HepG2 (cell line): Measurements from ENCODE around the gene PSEN1. TPM values are rescaled to one million over a fixed set of nuclear protein-coding genes. Genes with fewer than 3 reads are reported as not detected.

Source experiments
- ATAC-seq: fragments of 200-7000 bp; cut with Tn5 transposase; 3 replicates; pipeline ENCODE4 v1.9.1; 2020; ENCODE audit warnings: mild to moderate bottlenecking, moderate library complexity
- BruUV-seq: library from RNA; stranded (reverse); fragments of 400-500 nt; replicated peaks from 2 replicates; lab custom pipeline; 2021; lab: Mats Ljungman, UMichigan
- CTCF ChIA-PET: fragments of 300-600 bp; formaldehyde crosslinking; extraction: SDS; loops from one replicate; lab custom pipeline; 2021; ENCODE audit warnings: low total read pairs, inconsistent platforms, low intra/inter-chr PET ratio; lab: Yijun Ruan, JAX
- POLR2A ChIA-PET: fragments of 350-600 bp; sonication (Branson Sonifier 250); formaldehyde crosslinking; loops from one replicate; lab custom pipeline; 2020; ENCODE audit warnings: antibody characterized with exemption, inconsistent platforms; lab: Yijun Ruan, JAX
- DNase-seq: peaks from one replicate; pipeline ENCODE4 v3.0.0-alpha.2; 2015; ENCODE audit warnings: low spot score
- FAIRE-seq: peaks from 3 replicates; lab custom pipeline; 2011; peaks lifted over from hg19 to GRCh38; lab: Jason Lieb, UNC
- H2AFZ ChIP-seq: one replicate; pipeline ENCODE4 v1.6.1; 2011; ENCODE audit warnings: low read length, inconsistent platforms
- H3K27ac ChIP-seq: fragments of 300-600 bp; 3 replicates; pipeline ENCODE4 v1.8.0; 2011; ENCODE audit warnings: mixed run types, mild to moderate bottlenecking, mixed read lengths, low read length, inconsistent platforms; ENCODE audit not compliant: insufficient read depth; ENCODE audit errors: extremely low read length
- H3K27me3 ChIP-seq, 2 experiments: fragments of 200-600 bp in 1 of 2; 2 replicates in 1 of 2; 3 replicates in 1 of 2; pipeline versions ENCODE4 v1.6.0 to v1.8.0; 2011; ENCODE audit warnings: low read length in 2 of 2, mild to moderate bottlenecking in 2 of 2, moderate library complexity in 2 of 2, inconsistent platforms in 1 of 2; ENCODE audit not compliant: insufficient read depth in 2 of 2, control insufficient read depth in 1 of 2
- H3K36me3 ChIP-seq, 2 experiments: fragments of 200-600 bp in 1 of 2; replicated peaks in 1 of 2; 2 replicates in 1 of 2; 3 replicates in 1 of 2; pipeline versions ENCODE4 v1.5.1 to v1.8.0; 2011; ENCODE audit warnings: low read length in 2 of 2, inconsistent platforms in 1 of 2; ENCODE audit not compliant: insufficient read depth in 2 of 2, control insufficient read depth in 1 of 2
- H3K4me1 ChIP-seq: 2 replicates; pipeline ENCODE4 v1.5.1; 2012; ENCODE audit warnings: low read length, inconsistent platforms; ENCODE audit not compliant: insufficient read depth
- H3K4me2 ChIP-seq: 2 replicates; pipeline ENCODE4 v1.6.0; 2011; ENCODE audit warnings: low read depth, low read length, inconsistent platforms
- H3K4me3 ChIP-seq, 3 experiments: fragments of 200-600 bp in 1 of 3; sonication (generic), shearing (Covaris generic) in 1 of 3; replicated peaks in 1 of 3; 2 replicates each; pipeline ENCODE4 v1.5.1; 2011 to 2016; ENCODE audit warnings: low read length in 3 of 3, inconsistent platforms in 2 of 3, low read depth in 2 of 3, mild to moderate bottlenecking in 2 of 3, control low read depth in 1 of 3, mixed read lengths in 1 of 3; ENCODE audit not compliant: insufficient read depth in 1 of 3
- H3K79me2 ChIP-seq: one replicate; pipeline ENCODE4 v1.6.1; 2011; ENCODE audit warnings: low read length, inconsistent platforms; ENCODE audit not compliant: insufficient read depth
- H3K9ac ChIP-seq: 2 replicates; pipeline ENCODE4 v1.6.0; 2011; ENCODE audit warnings: mild to moderate bottlenecking, low read depth, low read length, inconsistent platforms; ENCODE audit not compliant: insufficient read depth
- H3K9me3 ChIP-seq: 2 replicates; pipeline ENCODE4 v1.5.1; 2012; ENCODE audit warnings: mild to moderate bottlenecking, low read length
- H4K20me1 ChIP-seq: 2 replicates; pipeline ENCODE4 v1.6.0; 2011; ENCODE audit warnings: inconsistent platforms, mild to moderate bottlenecking, low read length, moderate library complexity; ENCODE audit not compliant: insufficient read depth
- FOXM1 ChIP-seq: sonication (generic); formaldehyde crosslinking; IDR thresholded peaks from 2 replicates; pipeline ENCODE4 v1.5.0; 2020; ENCODE audit warnings: missing genetic modification reagents
- NFE2L1 ChIP-seq: sonication (generic); formaldehyde crosslinking; IDR thresholded peaks from 2 replicates; pipeline ENCODE4 v1.4.0; 2020; ENCODE audit warnings: missing genetic modification reagents, mild to moderate bottlenecking, borderline replicate concordance
- PPARG ChIP-seq: conservative IDR thresholded peaks from 2 replicates; pipeline ENCODE4 v1.6.1; 2016; ENCODE audit warnings: missing biosample characterization, missing genetic modification reagents
- SRY ChIP-seq: sonication (generic); formaldehyde crosslinking; IDR thresholded peaks from 2 replicates; pipeline ENCODE4 v1.8.0; 2022; ENCODE audit warnings: mild to moderate bottlenecking, missing genetic modification reagents
- XRCC5 ChIP-seq: fragments of 200-400 bp; formaldehyde crosslinking; optimal IDR thresholded peaks from 2 replicates; pipeline ENCODE3; 2017; ENCODE audit warnings: mild to moderate bottlenecking, low read length
- ZNF280B ChIP-seq: sonication (generic); formaldehyde crosslinking; IDR thresholded peaks from 2 replicates; pipeline ENCODE4 v1.5.0; 2020; ENCODE audit warnings: missing genetic modification reagents, mild to moderate bottlenecking, borderline replicate concordance
- WGBS: methylation state at CpG from one replicate; pipeline ENCODE4 v1.1.6; 2017; ENCODE audit warnings: low lambda C conversion rate; 5-methylcytosine and 5-hydroxymethylcytosine counted together
- in situ Hi-C: cut with HindIII; loops from 2 replicates; pipeline ENCODE4 v1.10.0; 2017; ENCODE audit warnings: low pct_unique_long_range_greater_than_20kb; ENCODE audit not compliant: extremely low pct_ligation_motif_present
- intact Hi-C: fragments of 100-400 bp; cut with micrococcal nuclease; formaldehyde crosslinking; loops from one replicate; pipeline ENCODE4 v1.10.0; 2022; ENCODE audit not compliant: unreplicated experiment
- polyA plus RNA-seq, 8 experiments: library from polyadenylated mRNA; depleted of rRNA in 3 of 8; stranded (reverse) in 7 of 8; unstranded in 1 of 8; fragments of >200 nt; fragmentation: Illumina TruSeq in 4 of 8; extraction: Trizol in 4 of 8; gene quantifications; 2 replicates each; pipeline versions ENCODE4 v1.2.1 to v1.2.3, GENCODE V29; 2011 to 2016; ENCODE audit warnings: low read depth in 4 of 8, missing spikeins in 1 of 8, mixed read lengths in 1 of 8; ENCODE audit not compliant: insufficient read depth in 1 of 8
- total RNA-seq, 5 experiments: library from RNA; depleted of rRNA; stranded (reverse); fragments of >200 nt; fragmentation: Illumina TruSeq; extraction: Trizol; gene quantifications; 2 replicates each; pipeline ENCODE4 v1.2.3, GENCODE V29; 2016; ENCODE audit warnings: low read depth in 1 of 5
- TF ChIP-seq, protein P1 (sequence below): sonication (generic); formaldehyde crosslinking; IDR thresholded peaks from 2 replicates; pipeline ENCODE4 v1.4.0; 2020; ENCODE audit warnings: missing genetic modification reagents, mild to moderate bottlenecking, borderline replicate concordance

Gene PSEN1
- total and polyA plus RNA-seq, 2 of the 13 experiments (the other 11 are each of a cell fraction or from before 2014, with no cell fraction given) = 12.5 to 26.6 TPM

GRCh38 chr14:73246387-73247150 is 110.3 kb downstream of the PSEN1 start:
- Histone ChIP-seq H3K4me3 (no peak overlapping the region), H3K9me3 (no peaks in the 10 kb centered on the region), H3K4me1 (no peaks in the 10 kb centered on the region), H3K36me3 (no peaks in the 10 kb centered on the region), H3K79me2 (no peaks in the 10 kb centered on the region), H3K27ac (no peak overlapping the region), H4K20me1 (no peaks in the 10 kb centered on the region), H3K9ac (no peak overlapping the region), H2AFZ (no peak overlapping the region), H3K4me2 (no peak overlapping the region), H3K27me3 (peaks cover 8 to 31% of the 10 kb centered on the region in 2 experiments)
- FAIRE-seq = no peak
- no peak for ATAC-seq
- in situ Hi-C loops = no loop called here
- TF ChIP-seq ZNF280B (no peak), PPARG (CRISPR knock-in tag) (no peak), SRY (CRISPR knock-in tag) (no peak), FOXM1 (CRISPR knock-in tag) (no peak), XRCC5 (no peak), NFE2L1 (CRISPR knock-in tag) (no peak)
- TF ChIP-seq, protein P1, sequence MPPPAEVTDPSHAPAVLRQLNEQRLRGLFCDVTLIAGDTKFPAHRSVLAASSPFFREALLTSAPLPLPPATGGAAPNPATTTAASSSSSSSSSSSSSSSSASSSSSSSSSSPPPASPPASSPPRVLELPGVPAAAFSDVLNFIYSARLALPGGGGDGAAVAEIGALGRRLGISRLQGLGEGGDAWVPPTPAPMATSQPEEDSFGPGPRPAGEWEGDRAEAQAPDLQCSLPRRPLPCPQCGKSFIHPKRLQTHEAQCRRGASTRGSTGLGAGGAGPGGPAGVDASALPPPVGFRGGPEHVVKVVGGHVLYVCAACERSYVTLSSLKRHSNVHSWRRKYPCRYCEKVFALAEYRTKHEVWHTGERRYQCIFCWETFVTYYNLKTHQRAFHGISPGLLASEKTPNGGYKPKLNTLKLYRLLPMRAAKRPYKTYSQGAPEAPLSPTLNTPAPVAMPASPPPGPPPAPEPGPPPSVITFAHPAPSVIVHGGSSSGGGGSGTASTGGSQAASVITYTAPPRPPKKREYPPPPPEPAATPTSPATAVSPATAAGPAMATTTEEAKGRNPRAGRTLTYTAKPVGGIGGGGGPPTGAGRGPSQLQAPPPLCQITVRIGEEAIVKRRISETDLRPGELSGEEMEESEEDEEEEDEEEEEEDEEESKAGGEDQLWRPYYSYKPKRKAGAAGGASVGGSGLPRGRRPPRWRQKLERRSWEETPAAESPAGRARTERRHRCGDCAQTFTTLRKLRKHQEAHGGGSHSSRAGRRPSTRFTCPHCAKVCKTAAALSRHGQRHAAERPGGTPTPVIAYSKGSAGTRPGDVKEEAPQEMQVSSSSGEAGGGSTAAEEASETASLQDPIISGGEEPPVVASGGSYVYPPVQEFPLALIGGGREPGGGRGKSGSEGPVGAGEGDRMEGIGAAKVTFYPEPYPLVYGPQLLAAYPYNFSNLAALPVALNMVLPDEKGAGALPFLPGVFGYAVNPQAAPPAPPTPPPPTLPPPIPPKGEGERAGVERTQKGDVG = no peak
- WGBS = 65% methylated on average over 18 of the region's 18 CpGs
- ChIA-PET CTCF (no interaction called here), POLR2A (no interaction called here)
- no TSS peak for BruUV-seq
- no peak for DNase-seq
- intact Hi-C loops = no loop called here
